ENCODE results near the gene TMEM8B.

GRCh38 chr9:35898337-35898736 is 69.3 kb downstream of the TMEM8B start:
- TF ChIP-seq, protein P1, sequence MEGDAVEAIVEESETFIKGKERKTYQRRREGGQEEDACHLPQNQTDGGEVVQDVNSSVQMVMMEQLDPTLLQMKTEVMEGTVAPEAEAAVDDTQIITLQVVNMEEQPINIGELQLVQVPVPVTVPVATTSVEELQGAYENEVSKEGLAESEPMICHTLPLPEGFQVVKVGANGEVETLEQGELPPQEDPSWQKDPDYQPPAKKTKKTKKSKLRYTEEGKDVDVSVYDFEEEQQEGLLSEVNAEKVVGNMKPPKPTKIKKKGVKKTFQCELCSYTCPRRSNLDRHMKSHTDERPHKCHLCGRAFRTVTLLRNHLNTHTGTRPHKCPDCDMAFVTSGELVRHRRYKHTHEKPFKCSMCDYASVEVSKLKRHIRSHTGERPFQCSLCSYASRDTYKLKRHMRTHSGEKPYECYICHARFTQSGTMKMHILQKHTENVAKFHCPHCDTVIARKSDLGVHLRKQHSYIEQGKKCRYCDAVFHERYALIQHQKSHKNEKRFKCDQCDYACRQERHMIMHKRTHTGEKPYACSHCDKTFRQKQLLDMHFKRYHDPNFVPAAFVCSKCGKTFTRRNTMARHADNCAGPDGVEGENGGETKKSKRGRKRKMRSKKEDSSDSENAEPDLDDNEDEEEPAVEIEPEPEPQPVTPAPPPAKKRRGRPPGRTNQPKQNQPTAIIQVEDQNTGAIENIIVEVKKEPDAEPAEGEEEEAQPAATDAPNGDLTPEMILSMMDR (IDR thresholded peaks at IDR 0.05), result no peak
- TF ChIP-seq, protein P2, sequence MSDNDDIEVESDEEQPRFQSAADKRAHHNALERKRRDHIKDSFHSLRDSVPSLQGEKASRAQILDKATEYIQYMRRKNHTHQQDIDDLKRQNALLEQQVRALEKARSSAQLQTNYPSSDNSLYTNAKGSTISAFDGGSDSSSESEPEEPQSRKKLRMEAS (IDR thresholded peaks at IDR 0.05; ENCODE audit: low read depth), result no peak

Data from SK-N-SH (cell line).